ENCODE measurements around the gene ANKK1. TPM values are rescaled to one million over a fixed set of nuclear protein-coding genes. Genes with fewer than 3 reads are reported as not detected.

The ANKK1 gene
- total and polyA plus RNA-seq, 2 of the 8 experiments (the other 6 are each of a cell fraction or from before 2014, with no cell fraction given), result 0.11 TPM; not detected in 1

DNA sequence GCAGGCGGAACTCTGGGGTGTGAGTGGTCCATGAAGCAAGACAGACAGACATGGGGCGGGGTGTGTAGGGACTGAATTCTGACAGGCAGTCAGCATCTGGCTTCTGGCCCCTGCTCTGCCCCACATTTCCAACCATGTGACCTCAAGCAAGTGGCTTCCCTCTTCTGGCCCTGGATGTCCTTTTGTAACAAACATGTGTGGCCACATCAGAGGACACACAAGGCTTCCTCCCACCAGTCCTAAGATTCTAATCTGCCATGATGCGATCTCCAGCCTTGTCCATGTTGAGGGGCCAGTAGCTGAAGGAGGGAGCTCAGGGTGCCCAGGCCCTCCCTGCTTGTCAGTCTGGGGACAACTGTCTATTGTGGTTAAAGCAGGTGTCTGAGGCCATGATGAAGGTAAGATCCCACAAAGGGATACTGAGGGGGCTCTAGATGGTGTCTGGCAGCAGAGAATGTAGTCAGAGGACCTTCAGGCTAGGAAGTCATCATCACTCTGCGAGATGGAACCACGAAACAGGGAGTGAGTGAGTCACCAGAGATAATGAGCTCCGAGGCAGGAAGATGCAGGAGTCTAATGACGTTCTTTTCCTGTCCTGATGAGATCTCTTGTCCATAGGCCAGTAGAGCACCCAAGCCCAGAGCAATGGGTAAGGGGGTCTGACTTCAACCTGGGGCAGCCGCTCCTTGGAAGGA lies 60.2 kb downstream of the ANKK1 start (continued):
- TF ChIP-seq, protein P1, sequence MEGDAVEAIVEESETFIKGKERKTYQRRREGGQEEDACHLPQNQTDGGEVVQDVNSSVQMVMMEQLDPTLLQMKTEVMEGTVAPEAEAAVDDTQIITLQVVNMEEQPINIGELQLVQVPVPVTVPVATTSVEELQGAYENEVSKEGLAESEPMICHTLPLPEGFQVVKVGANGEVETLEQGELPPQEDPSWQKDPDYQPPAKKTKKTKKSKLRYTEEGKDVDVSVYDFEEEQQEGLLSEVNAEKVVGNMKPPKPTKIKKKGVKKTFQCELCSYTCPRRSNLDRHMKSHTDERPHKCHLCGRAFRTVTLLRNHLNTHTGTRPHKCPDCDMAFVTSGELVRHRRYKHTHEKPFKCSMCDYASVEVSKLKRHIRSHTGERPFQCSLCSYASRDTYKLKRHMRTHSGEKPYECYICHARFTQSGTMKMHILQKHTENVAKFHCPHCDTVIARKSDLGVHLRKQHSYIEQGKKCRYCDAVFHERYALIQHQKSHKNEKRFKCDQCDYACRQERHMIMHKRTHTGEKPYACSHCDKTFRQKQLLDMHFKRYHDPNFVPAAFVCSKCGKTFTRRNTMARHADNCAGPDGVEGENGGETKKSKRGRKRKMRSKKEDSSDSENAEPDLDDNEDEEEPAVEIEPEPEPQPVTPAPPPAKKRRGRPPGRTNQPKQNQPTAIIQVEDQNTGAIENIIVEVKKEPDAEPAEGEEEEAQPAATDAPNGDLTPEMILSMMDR (IDR thresholded peaks at IDR 0.05; ENCODE audit: control extremely low read depth in 1 of 3, insufficient read depth in 1 of 3, low read depth in 1 of 3, low read length in 3 of 3), result no peak
- TF ChIP-seq CTBP2 (IDR thresholded peaks at IDR 0.05; ENCODE audit: borderline replicate concordance, insufficient read depth, insufficient read length, low read length), result no peak
- TF ChIP-seq KDM5A (IDR thresholded peaks at IDR 0.05; ENCODE audit: low read length), result no peak
- TF ChIP-seq KDM1A (IDR thresholded peaks at IDR 0.05; ENCODE audit: borderline replicate concordance, low read length), result no peak
- TF ChIP-seq PHF8 (conservative IDR thresholded peaks at IDR 0.05; ENCODE audit: low read depth, low read length), result no peak
